ENCODE measurements around the gene ZFPM1.

Gene ZFPM1

DNA sequence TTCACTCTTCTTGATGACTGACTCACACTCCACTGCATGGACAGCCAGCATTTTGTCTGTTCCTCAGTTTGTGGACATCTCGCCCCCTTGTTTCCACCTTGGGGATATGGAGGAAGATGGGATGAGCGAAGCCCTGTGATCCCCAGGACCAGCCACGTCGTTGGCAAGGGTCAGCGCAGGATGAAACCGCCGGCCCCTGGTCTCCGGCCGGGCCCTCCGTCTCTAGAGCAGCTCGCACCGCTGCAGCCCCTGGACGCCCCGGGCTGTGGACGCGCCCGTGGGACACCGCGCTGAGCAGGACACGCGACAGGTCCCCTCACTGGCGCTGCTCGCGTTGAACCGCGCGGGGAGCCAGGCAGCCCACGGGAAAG is 116.5 kb downstream of the ZFPM1 start:
- Histone ChIP-seq H3K4me3 (ENCODE audit: low read depth in 1 of 5, low read length in 5 of 5) (peak overlapping the region; percentile 69 to 80 (median 78)), H3K9me3 (ENCODE audit: control insufficient read depth in 5 of 5, low read length in 5 of 5) (no peaks in the 10 kb centered on the region), H3K36me3 (ENCODE audit: control insufficient read depth in 5 of 5, insufficient read depth in 5 of 5, low read length in 5 of 5) (peaks cover 0 to 23% (median 4%) of the 10 kb centered on the region in 5 donors), H3K4me1 (ENCODE audit: control insufficient read depth in 5 of 5, insufficient read depth in 5 of 5, low read length in 5 of 5) (peaks cover 8 to 25% (median 22%) of the 10 kb centered on the region in 5 donors), H3K27me3 (ENCODE audit: control insufficient read depth in 5 of 5, insufficient read depth in 4 of 5, low read length in 5 of 5) (no peaks in the 10 kb centered on the region), H3K27ac (ENCODE audit: low read depth, low read length) (peak overlapping the region; percentile 57), H3K9ac (ENCODE audit: low read length in 5 of 5) (peak overlapping the region; percentile 45 to 83 (median 67))

DNA sequence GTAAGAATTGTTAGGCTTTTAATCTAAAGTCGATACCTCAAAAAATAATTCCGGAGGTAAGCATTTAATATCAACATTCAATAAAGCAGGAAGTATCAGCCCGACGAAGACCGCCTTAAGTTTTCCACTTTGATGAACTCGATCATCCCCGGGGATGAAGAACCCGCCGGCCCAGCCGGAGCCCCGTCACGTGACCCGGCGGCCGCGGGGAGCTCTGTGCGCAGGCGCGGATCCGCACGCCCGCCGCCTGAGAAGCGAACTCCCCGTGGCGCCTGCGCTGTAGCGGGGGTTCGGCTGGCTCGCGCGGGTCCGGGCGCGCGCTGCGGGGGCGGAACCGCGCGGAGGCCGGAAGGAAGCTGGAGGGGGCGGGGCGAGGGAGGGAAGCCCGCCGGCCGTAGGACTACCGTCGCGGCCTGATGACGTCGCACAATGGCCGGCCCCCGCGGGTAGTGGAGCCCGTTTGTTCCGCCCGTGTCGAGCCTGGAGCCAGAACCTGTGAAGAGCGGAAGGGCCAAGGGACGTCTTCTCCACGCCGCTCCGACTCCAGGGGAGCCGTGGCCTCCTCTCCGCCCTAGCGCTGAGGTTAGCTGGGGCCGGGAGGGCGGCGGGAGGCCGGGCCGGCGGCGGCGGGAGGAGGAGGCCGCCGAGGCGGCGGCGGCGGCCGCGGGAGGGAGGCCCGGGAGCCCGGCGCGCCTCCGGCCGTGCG is 117.1 kb downstream of the ZFPM1 start, which contains the start of gene ZC3H18:
ZC3H18 (plus strand) TSS at position 419 of the 706 bp plus-strand sequence. CDS start 6,721 bp downstream, outside the sequence.
- H3K27me3 ChIP-seq (ENCODE audit: control insufficient read depth in 5 of 5, insufficient read depth in 4 of 5, low read length in 5 of 5) = no peaks in the 10 kb centered on the region
- H3K9ac ChIP-seq (ENCODE audit: low read length in 5 of 5) = peak within 1 kb of the TSS; percentile 63 to 93 (median 89)
- H3K36me3 ChIP-seq (ENCODE audit: control insufficient read depth in 5 of 5, insufficient read depth in 5 of 5, low read length in 5 of 5) = peaks cover 0 to 23% (median 4%) of the 10 kb centered on the region in 5 donors
- H3K9me3 ChIP-seq (ENCODE audit: control insufficient read depth in 5 of 5, low read length in 5 of 5) = no peaks in the 10 kb centered on the region
- peaks cover 8 to 25% (median 22%) of the 10 kb centered on the region in 5 donors for H3K4me1 ChIP-seq (ENCODE audit: control insufficient read depth in 5 of 5, insufficient read depth in 5 of 5, low read length in 5 of 5)
- H3K27ac ChIP-seq (ENCODE audit: low read depth, low read length) = peak within 1 kb of the TSS; percentile 60
- peak within 1 kb of the TSS; percentile 74 to 87 (median 80) for H3K4me3 ChIP-seq (ENCODE audit: low read depth in 1 of 5, low read length in 5 of 5)

DNA sequence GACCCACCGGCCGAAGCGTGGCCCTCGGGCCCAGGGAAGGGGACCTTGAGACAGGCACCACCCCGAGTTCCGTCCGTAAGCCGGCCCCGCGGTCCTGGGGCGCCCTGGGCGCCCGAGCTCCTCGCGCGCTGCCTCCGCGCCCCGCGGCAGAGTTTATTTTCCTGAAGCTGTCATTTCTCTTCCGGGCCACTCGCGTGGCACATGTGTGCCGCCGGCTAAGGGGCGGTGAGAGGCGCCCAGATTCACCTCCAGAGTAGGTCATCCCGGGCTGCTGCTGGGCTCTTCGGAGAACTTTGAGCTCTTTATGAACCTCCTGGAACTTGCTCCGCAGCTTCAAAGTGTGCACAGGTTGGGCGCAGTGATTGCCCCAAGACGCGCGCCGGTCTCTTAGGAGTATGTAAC is 117.6 kb downstream of the ZFPM1 start:
- Histone ChIP-seq H3K27me3 (ENCODE audit: control insufficient read depth in 5 of 5, insufficient read depth in 4 of 5, low read length in 5 of 5) (no peaks in the 10 kb centered on the region), H3K9me3 (ENCODE audit: control insufficient read depth in 5 of 5, low read length in 5 of 5) (no peaks in the 10 kb centered on the region), H3K4me3 (ENCODE audit: low read depth in 1 of 5, low read length in 5 of 5) (peak overlapping the region; percentile 63 to 87 (median 80)), H3K27ac (ENCODE audit: low read depth, low read length) (peak overlapping the region; percentile 60), H3K4me1 (ENCODE audit: control insufficient read depth in 5 of 5, insufficient read depth in 5 of 5, low read length in 5 of 5) (peaks cover 8 to 25% (median 22%) of the 10 kb centered on the region in 5 donors), H3K9ac (ENCODE audit: low read length in 5 of 5) (peak overlapping the region in 4 of 5 donors; percentile 87 to 93 (median 90)), H3K36me3 (ENCODE audit: control insufficient read depth in 5 of 5, insufficient read depth in 5 of 5, low read length in 5 of 5) (peaks cover 3 to 28% (median 7%) of the 10 kb centered on the region in 5 donors)

DNA sequence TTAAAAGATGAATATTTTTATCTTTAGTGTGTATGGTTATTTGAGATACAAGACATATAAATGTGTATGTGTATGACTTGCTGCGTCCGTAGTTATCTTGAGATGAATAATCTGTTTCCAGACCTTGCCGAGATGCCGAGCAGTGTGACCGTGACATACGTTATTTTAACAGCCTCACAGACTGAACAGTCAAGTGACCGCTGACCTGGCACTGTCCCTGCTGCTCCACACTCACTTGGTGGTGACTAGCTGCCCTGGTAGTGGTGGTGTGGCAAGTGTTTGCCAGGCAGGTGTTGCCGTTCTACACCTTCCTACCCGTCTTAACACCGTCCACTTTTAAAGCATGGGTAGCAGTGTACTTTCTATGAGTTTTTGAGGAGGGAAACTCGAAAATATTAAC is 122.2 kb downstream of the ZFPM1 start:
- H3K36me3 ChIP-seq (ENCODE audit: control insufficient read depth in 5 of 5, insufficient read depth in 5 of 5, low read length in 5 of 5) = peaks cover 5 to 72% (median 45%) of the 10 kb centered on the region in 5 donors
- peaks cover 5 to 16% (median 14%) of the 10 kb centered on the region in 5 donors for H3K4me1 ChIP-seq (ENCODE audit: control insufficient read depth in 5 of 5, insufficient read depth in 5 of 5, low read length in 5 of 5)
- no peaks in the 10 kb centered on the region for H3K9me3 ChIP-seq (ENCODE audit: control insufficient read depth in 5 of 5, low read length in 5 of 5)
- H3K27ac ChIP-seq (ENCODE audit: low read depth, low read length) = no peak overlapping the region
- no peaks in the 10 kb centered on the region for H3K27me3 ChIP-seq (ENCODE audit: control insufficient read depth in 5 of 5, insufficient read depth in 4 of 5, low read length in 5 of 5)
- H3K9ac ChIP-seq (ENCODE audit: low read length in 5 of 5) = no peak overlapping the region
- no peak overlapping the region for H3K4me3 ChIP-seq (ENCODE audit: low read depth in 1 of 5, low read length in 5 of 5)

DNA sequence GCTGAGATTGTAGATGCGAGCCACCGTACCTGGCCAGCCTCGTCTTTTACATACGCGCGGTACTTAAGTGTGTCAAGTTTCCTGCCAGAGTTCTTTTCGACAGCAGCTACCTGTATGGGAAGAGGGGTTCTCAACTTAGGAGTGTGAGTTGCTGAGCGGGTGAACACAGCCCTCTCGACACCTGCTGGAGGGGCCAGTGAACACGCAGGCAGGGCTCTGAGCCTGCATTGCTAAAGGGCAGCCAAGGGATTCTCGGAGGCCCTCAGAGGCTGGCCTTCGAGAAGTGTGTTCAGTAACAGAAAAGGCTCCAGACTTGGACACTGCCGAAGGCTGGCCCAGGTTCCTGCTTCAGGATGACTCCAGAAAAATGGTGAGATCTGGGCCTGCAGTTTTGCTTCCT is 123.2 kb downstream of the ZFPM1 start:
- H3K27ac ChIP-seq (ENCODE audit: low read depth, low read length) = no peak overlapping the region
- H3K9me3 ChIP-seq (ENCODE audit: control insufficient read depth in 5 of 5, low read length in 5 of 5) = no peaks in the 10 kb centered on the region
- peaks cover 5 to 81% (median 54%) of the 10 kb centered on the region in 5 donors for H3K36me3 ChIP-seq (ENCODE audit: control insufficient read depth in 5 of 5, insufficient read depth in 5 of 5, low read length in 5 of 5)
- H3K4me1 ChIP-seq (ENCODE audit: control insufficient read depth in 5 of 5, insufficient read depth in 5 of 5, low read length in 5 of 5) = peaks cover 2 to 9% (median 7%) of the 10 kb centered on the region in 5 donors
- H3K27me3 ChIP-seq (ENCODE audit: control insufficient read depth in 5 of 5, insufficient read depth in 4 of 5, low read length in 5 of 5) = no peaks in the 10 kb centered on the region
- no peak overlapping the region for H3K9ac ChIP-seq (ENCODE audit: low read length in 5 of 5)
- H3K4me3 ChIP-seq (ENCODE audit: low read depth in 1 of 5, low read length in 5 of 5) = no peak overlapping the region

DNA sequence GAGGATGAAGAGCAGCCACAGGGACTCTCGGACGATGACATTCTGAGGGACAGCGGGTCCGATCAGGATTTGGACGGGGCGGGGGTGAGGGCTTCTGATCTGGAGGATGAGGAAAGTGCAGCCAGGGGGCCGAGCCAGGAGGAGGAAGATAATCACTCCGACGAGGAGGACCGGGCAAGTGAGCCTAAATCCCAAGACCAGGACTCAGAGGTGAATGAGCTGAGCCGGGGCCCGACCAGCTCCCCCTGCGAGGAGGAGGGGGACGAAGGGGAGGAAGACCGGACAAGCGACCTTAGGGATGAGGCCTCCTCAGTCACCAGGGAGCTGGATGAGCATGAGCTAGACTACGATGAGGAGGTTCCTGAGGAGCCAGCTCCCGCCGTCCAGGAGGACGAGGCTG is 124.1 kb downstream of the ZFPM1 start:
- Histone ChIP-seq H3K4me1 (ENCODE audit: control insufficient read depth in 5 of 5, insufficient read depth in 5 of 5, low read length in 5 of 5) (no peaks in the 10 kb centered on the region), H3K27me3 (ENCODE audit: control insufficient read depth in 5 of 5, insufficient read depth in 4 of 5, low read length in 5 of 5) (no peaks in the 10 kb centered on the region), H3K9ac (ENCODE audit: low read length in 5 of 5) (no peak overlapping the region), H3K27ac (ENCODE audit: low read depth, low read length) (no peak overlapping the region), H3K4me3 (ENCODE audit: low read depth in 1 of 5, low read length in 5 of 5) (no peak overlapping the region), H3K9me3 (ENCODE audit: control insufficient read depth in 5 of 5, low read length in 5 of 5) (no peaks in the 10 kb centered on the region), H3K36me3 (ENCODE audit: control insufficient read depth in 5 of 5, insufficient read depth in 5 of 5, low read length in 5 of 5) (peaks cover 5 to 86% (median 60%) of the 10 kb centered on the region in 5 donors)

DNA sequence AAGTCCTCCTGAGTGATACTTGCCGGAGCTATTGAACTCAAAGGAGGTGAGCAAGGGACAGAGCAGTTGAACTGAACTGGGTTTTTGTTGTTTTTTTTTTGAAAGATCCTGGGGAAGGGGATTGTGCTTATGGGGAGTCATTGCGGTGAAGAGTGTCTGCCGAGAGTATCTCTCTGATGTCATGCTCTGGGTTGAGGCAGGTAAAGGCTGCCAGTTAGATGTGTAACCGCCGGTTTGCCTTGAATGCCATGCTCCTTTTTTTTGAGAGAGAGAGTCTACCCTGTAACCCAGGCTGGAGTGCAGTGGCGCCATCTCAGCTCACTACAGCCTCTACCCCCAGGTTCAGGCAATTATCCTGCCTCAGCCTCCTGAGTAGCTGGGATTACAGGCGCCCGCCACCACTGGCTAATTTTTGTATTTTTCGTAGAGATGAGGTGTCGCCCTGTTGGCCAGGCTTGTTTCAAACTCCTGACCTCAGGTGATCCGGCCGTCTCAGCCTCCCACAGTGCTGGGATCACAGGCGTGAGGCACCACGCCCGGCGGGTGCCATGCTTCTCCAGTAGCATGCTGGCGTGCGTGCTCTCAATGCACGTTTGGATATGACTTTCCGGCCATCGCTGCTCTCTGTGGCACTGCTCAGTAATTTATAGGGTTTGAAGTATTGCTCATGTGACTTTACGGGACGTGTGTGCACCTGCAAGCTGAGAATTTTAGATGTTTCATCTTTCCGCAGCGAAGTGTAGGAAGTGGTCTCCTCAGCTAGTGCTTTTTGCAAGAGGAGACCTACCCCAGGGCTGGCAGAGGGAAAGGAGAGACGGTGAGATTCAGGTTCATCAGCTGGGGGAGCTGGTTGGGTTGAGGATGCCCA is 125.6 kb downstream of the ZFPM1 start:
- Histone ChIP-seq H3K27me3 (ENCODE audit: control insufficient read depth in 5 of 5, insufficient read depth in 4 of 5, low read length in 5 of 5) (no peaks in the 10 kb centered on the region), H3K27ac (ENCODE audit: low read depth, low read length) (no peak overlapping the region), H3K36me3 (ENCODE audit: control insufficient read depth in 5 of 5, insufficient read depth in 5 of 5, low read length in 5 of 5) (peaks cover 2 to 84% (median 71%) of the 10 kb centered on the region in 5 donors), H3K9ac (ENCODE audit: low read length in 5 of 5) (no peak overlapping the region), H3K4me3 (ENCODE audit: low read depth in 1 of 5, low read length in 5 of 5) (no peak overlapping the region), H3K4me1 (ENCODE audit: control insufficient read depth in 5 of 5, insufficient read depth in 5 of 5, low read length in 5 of 5) (no peaks in the 10 kb centered on the region), H3K9me3 (ENCODE audit: control insufficient read depth in 5 of 5, low read length in 5 of 5) (no peaks in the 10 kb centered on the region)

DNA sequence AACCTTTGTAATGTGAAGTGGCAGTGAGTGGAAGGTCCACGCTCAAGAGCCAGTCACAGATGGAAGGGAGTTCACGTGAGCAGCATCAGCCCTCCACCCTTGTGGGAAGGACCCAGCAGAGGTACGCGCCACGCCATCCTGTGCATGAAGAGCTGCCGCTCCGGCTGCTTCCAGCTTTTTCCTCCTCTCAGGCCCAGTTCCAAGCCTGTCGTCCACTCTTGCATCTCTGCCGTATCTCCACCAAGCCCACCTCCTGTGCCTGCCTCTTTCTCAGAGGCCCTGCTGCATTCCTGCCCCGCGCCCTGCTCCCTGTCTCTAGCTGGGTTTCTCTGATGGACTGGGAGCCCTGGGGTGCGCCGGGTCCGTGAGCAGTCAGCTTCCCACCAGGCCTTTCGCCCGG is 127.3 kb downstream of the ZFPM1 start:
- H3K27me3 ChIP-seq (ENCODE audit: control insufficient read depth in 5 of 5, insufficient read depth in 4 of 5, low read length in 5 of 5) = no peaks in the 10 kb centered on the region
- peaks cover 2 to 79% (median 69%) of the 10 kb centered on the region in 5 donors for H3K36me3 ChIP-seq (ENCODE audit: control insufficient read depth in 5 of 5, insufficient read depth in 5 of 5, low read length in 5 of 5)
- no peak overlapping the region for H3K4me3 ChIP-seq (ENCODE audit: low read depth in 1 of 5, low read length in 5 of 5)
- no peak overlapping the region for H3K27ac ChIP-seq (ENCODE audit: low read depth, low read length)
- H3K9me3 ChIP-seq (ENCODE audit: control insufficient read depth in 5 of 5, low read length in 5 of 5) = no peaks in the 10 kb centered on the region
- no peak overlapping the region for H3K9ac ChIP-seq (ENCODE audit: low read length in 5 of 5)
- no peaks in the 10 kb centered on the region for H3K4me1 ChIP-seq (ENCODE audit: control insufficient read depth in 5 of 5, insufficient read depth in 5 of 5, low read length in 5 of 5)

DNA sequence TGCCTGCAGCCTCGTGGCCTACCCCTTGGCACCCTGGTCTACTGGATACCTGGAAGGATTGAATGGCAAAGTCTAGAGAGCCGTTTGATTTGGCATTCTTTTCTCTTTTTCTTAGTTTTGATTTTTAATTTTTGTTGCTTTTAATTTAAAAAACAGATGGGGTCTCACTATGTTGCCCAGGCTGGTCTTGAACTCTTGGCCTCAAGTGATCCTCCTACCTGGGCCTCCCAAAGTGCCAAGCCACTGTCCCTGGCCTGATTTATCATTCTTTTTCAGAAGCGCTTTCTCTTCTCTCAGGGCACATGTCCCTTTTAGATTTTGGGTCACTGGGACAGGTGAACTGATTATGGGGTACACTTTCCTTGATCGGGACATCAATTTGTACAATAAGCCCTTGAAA is 128.0 kb downstream of the ZFPM1 start:
- Histone ChIP-seq H3K9me3 (ENCODE audit: control insufficient read depth in 5 of 5, low read length in 5 of 5) (no peaks in the 10 kb centered on the region), H3K27me3 (ENCODE audit: control insufficient read depth in 5 of 5, insufficient read depth in 4 of 5, low read length in 5 of 5) (no peaks in the 10 kb centered on the region), H3K9ac (ENCODE audit: low read length in 5 of 5) (no peak overlapping the region), H3K4me1 (ENCODE audit: control insufficient read depth in 5 of 5, insufficient read depth in 5 of 5, low read length in 5 of 5) (no peaks in the 10 kb centered on the region), H3K4me3 (ENCODE audit: low read depth in 1 of 5, low read length in 5 of 5) (no peak overlapping the region), H3K27ac (ENCODE audit: low read depth, low read length) (no peak overlapping the region), H3K36me3 (ENCODE audit: control insufficient read depth in 5 of 5, insufficient read depth in 5 of 5, low read length in 5 of 5) (peaks cover 2 to 76% (median 70%) of the 10 kb centered on the region in 5 donors)

All from subcutaneous abdominal adipose tissue (tissue), 5 donors.